Ascending aorta (tissue), 2 donors: ENCODE measurements around the gene GLOD4. TPM values are rescaled to one million over a fixed set of nuclear protein-coding genes. Genes with fewer than 3 reads are reported as not detected.

Experiments used
- DNase-seq, 2 donors: peaks; one replicate each; pipeline ENCODE4 v3.0.0-alpha.2; 2019; ENCODE audit warnings: low spot score in 2 of 2
- H3K27ac ChIP-seq, 2 donors: fragments of 200-600 bp; sonication (generic); one replicate each; pipeline ENCODE4 v1.5.1; 2016 to 2017; ENCODE audit warnings: mild to moderate bottlenecking in 1 of 2
- H3K27me3 ChIP-seq: fragments of 200-600 bp; sonication (generic); one replicate; pipeline ENCODE4 v1.5.1; 2017
- H3K36me3 ChIP-seq, 2 donors: fragments of 200-600 bp; sonication (generic); one replicate each; pipeline ENCODE4 v1.5.1; 2016
- H3K4me1 ChIP-seq, 2 donors: fragments of 200-600 bp; sonication (generic); one replicate each; pipeline ENCODE4 v1.5.1; 2016 to 2017; ENCODE audit warnings: mild to moderate bottlenecking in 1 of 2
- H3K4me3 ChIP-seq, 2 donors: fragments of 200-600 bp; sonication (generic); one replicate each; pipeline ENCODE4 v1.5.1; 2016 to 2017; ENCODE audit warnings: mild to moderate bottlenecking in 1 of 2
- H3K9me3 ChIP-seq, 2 donors: fragments of 200-600 bp; sonication (generic); one replicate each; pipeline ENCODE4 v1.5.1; 2016
- CTCF ChIP-seq, 3 experiments: fragments of 200-600 bp in 2 of 3; fragments of 450-650 bp in 1 of 3; sonication (generic) in 2 of 3; IDR thresholded peaks; one replicate each; pipeline ENCODE4 v1.5.1; 2016 to 2019; ENCODE audit warnings: antibody characterized with exemption in 3 of 3, mild to moderate bottlenecking in 1 of 3, moderate library complexity in 1 of 3
- intact Hi-C: fragments of 100-400 bp; cut with DNase I; formaldehyde crosslinking; loops from one replicate; pipeline ENCODE4 v1.15.1; 2023
- total RNA-seq: library from RNA; depleted of rRNA; stranded (reverse); fragments of >200 nt; gene quantifications from one replicate; pipeline ENCODE4 v1.1.0, GENCODE V29; 2016

The GLOD4 gene
- total RNA-seq, 1 donor from 2014 or later, result 148 TPM

DNA sequence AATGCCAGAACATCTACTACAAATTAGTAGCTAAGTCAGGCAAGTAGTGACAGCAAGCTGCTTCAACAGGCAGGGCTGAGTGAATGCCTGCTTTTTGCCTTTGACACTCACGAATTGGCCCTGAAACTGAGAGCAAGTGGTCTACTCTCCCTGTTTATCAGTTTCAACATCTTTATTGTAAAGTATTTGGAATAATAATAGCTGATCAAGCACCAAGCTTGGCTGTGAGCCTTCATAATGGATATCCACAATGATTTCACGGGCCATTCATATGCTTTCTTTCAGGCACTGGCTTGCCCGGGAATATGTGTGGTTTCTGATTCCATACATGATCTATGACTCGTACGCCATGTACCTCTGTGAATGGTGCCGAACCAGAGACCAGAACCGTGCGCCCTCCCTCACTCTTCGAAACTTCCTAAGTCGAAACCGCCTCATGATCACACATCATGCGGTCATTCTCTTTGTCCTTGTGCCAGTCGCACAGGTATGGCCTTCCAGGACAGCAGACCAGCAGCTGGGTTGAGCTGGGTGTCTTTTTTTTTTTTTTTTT lies 44.4 kb downstream of the GLOD4 start:
- H3K27ac ChIP-seq, result no peak overlapping the region
- no peaks in the 10 kb centered on the region for H3K9me3 ChIP-seq
- TF ChIP-seq CTCF (IDR thresholded peaks at IDR 0.05), result no peak
- H3K27me3 ChIP-seq, result no peaks in the 10 kb centered on the region
- H3K36me3 ChIP-seq, result peaks cover 11 to 16% of the 10 kb centered on the region in 2 donors
- H3K4me3 ChIP-seq, result no peak overlapping the region
- intact Hi-C loops, result no loop called here
- H3K4me1 ChIP-seq, result peaks cover 0 to 6% of the 10 kb centered on the region in 2 donors
- DNase-seq, result no peak

- Histone ChIP-seq H3K4me3 (peak overlapping the region; percentile 80 to 94), H3K27me3 (no peaks in the 10 kb centered on the region), H3K36me3 (no peaks in the 10 kb centered on the region), H3K4me1 (peaks cover 7 to 14% of the 10 kb centered on the region in 2 donors), H3K9me3 (no peaks in the 10 kb centered on the region), H3K27ac (peak overlapping the region in 1 of 2 donors; percentile 71)
- no peak for TF ChIP-seq CTCF (IDR thresholded peaks at IDR 0.05)
- intact Hi-C loops, result no loop called here
- no peak for DNase-seq
Measured at GRCh38 chr17:733743-734142, 48.3 kb downstream of the GLOD4 start.

- DNase-seq, result no peak
- H3K4me1 ChIP-seq, result peaks cover 7 to 14% of the 10 kb centered on the region in 2 donors
- no peak for TF ChIP-seq CTCF (IDR thresholded peaks at IDR 0.05)
- no peaks in the 10 kb centered on the region for H3K36me3 ChIP-seq
- H3K4me3 ChIP-seq, result peak overlapping the region; percentile 80 to 94
- H3K27me3 ChIP-seq, result no peaks in the 10 kb centered on the region
- intact Hi-C loops, result no loop called here
- no peaks in the 10 kb centered on the region for H3K9me3 ChIP-seq
- H3K27ac ChIP-seq, result peak overlapping the region; percentile 71 to 74
Measured at GRCh38 chr17:732902-733720, 49.0 kb downstream of the GLOD4 start.

- intact Hi-C loops, result no loop called here
- TF ChIP-seq CTCF (IDR thresholded peaks at IDR 0.05), result no peak
- peak in 1 of 2 donors; percentile 81 for DNase-seq
- H3K4me3 ChIP-seq, result peak within 1 kb of the TSS; percentile 80 to 94
- H3K4me1 ChIP-seq, result peaks cover 7 to 14% of the 10 kb centered on the region in 2 donors
- no peaks in the 10 kb centered on the region for H3K36me3 ChIP-seq
- no peaks in the 10 kb centered on the region for H3K9me3 ChIP-seq
- peak within 1 kb of the TSS; percentile 71 to 74 for H3K27ac ChIP-seq
- H3K27me3 ChIP-seq, result no peaks in the 10 kb centered on the region
Measured at GRCh38 chr17:732067-732901, 49.8 kb downstream of the GLOD4 start, which contains the start of gene TLCD3A. TSS of gene TLCD3A (plus strand) at chr17:732596. CDS start at chr17:732648, 52 bp downstream.

DNA sequence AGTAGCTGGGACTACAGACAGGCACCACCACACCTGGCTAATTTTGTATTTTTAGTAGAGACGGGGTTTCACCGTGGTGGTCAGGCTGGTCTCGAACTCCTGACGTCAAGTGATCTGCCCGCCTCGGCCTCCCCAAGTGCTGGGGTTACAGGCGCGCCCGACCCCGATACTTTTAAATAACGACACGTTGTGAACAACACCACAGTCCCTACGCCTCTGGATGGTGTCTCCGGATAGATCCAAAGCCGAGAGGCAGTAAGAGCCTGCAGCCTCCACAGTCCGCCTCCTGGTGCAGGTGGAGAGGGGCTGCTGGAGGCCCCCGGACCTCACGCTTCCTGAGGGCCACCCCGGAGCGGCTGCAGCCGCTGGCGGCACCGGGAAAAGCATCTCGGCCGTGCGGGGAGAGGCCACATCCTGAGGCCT lies 50.4 kb downstream of the GLOD4 start:
- H3K36me3 ChIP-seq, result no peaks in the 10 kb centered on the region
- DNase-seq, result no peak
- no peaks in the 10 kb centered on the region for H3K27me3 ChIP-seq
- H3K27ac ChIP-seq, result peak overlapping the region in 1 of 2 donors; percentile 60
- TF ChIP-seq CTCF (IDR thresholded peaks at IDR 0.05), result no peak
- intact Hi-C loops, result no loop called here
- H3K4me1 ChIP-seq, result peaks cover 7 to 14% of the 10 kb centered on the region in 2 donors
- H3K9me3 ChIP-seq, result no peaks in the 10 kb centered on the region
- H3K4me3 ChIP-seq, result peak overlapping the region; percentile 80 to 94
